NT2/D1 (cell line): ENCODE data around the gene PTTG1IP2.

ENCODE experiments used
- SUZ12 ChIP-seq: IDR thresholded peaks from 2 replicates; pipeline ENCODE4 v1.6.1; 2011; ENCODE audit not compliant: insufficient read length, insufficient read depth; ENCODE audit errors: extremely low read depth
- YY1 ChIP-seq: IDR thresholded peaks from 2 replicates; pipeline ENCODE4 v1.6.1; 2011; ENCODE audit not compliant: insufficient read length, insufficient read depth

DNA sequence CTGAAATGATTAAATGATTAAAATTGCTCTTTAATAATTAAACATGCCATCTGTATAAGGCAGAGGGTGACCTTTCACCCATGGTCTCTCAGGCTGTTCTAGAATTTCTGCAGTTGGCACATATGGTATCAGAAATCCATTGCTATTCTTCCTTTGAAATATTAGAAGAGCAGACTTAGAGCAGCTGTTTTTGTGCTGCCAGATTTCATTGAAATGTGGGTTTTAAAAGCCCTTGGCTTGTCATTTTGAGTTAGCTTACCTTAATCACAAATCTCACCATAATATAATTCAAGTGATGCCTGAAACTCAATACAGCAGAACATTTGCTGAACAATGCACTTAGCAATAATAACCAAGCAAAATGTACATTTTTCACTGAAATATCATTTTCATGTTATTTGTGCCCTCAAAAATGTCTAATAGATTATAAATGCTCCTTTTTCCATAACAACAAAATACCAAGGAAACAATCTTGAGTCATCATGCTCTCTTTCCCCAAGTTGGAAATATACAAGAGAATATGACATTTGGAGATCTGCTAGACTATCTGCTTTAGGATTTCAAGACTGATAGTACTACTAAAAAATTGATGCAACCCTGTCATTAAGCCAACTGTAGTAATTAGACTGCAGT is 16.1 kb upstream of the PTTG1IP2 start:
- TF ChIP-seq YY1 (no peak), SUZ12 (no peak)
